GM23338 (cell line): Measurements from ENCODE around the gene TMTC2.

Experiments
- CREB1 ChIP-seq: fragments of 250-450 bp; sonication (Bioruptor Pico); IDR thresholded peaks from 2 replicates; pipeline ENCODE4 v1.5.0; 2020; ENCODE audit warnings: low read depth, mild to moderate bottlenecking, moderate library complexity
- EZH2 ChIP-seq: fragments of 200-600 bp; sonication (generic); IDR thresholded peaks from one replicate; pipeline ENCODE4 v1.8.0; 2017; ENCODE audit warnings: antibody characterized with exemption, mild to moderate bottlenecking, low read depth; ENCODE audit not compliant: unreplicated experiment
- EZH2phosphoT487 ChIP-seq: fragments of 200-600 bp; sonication (generic); IDR thresholded peaks from one replicate; pipeline ENCODE4 v1.8.1; 2018; ENCODE audit warnings: antibody characterized with exemption; ENCODE audit not compliant: unreplicated experiment
- JUNB ChIP-seq: IDR thresholded peaks from one replicate; pipeline ENCODE4 v1.6.1; 2016; ENCODE audit warnings: antibody characterized with exemption; ENCODE audit not compliant: unreplicated experiment
- NANOG ChIP-seq: IDR thresholded peaks from 2 replicates; pipeline ENCODE4 v1.6.1; 2016; ENCODE audit warnings: antibody characterized with exemption, borderline replicate concordance
- POLR2AphosphoS5 ChIP-seq: IDR thresholded peaks from 2 replicates; pipeline ENCODE4 v1.6.1; 2016; ENCODE audit warnings: antibody characterized with exemption, low read depth
- STAT1 ChIP-seq: IDR thresholded peaks from one replicate; pipeline ENCODE4 v1.6.1; 2016; ENCODE audit warnings: antibody characterized with exemption; ENCODE audit not compliant: unreplicated experiment
- ZNF114 ChIP-seq: fragments of 250-450 bp; sonication (Bioruptor Pico); IDR thresholded peaks from 2 replicates; pipeline ENCODE4 v1.5.0; 2020; ENCODE audit warnings: mild to moderate bottlenecking, moderate library complexity
- ZNF331 ChIP-seq: fragments of 250-450 bp; sonication (Bioruptor Pico); IDR thresholded peaks from 2 replicates; pipeline ENCODE4 v1.5.0; 2020; ENCODE audit warnings: low read depth, mild to moderate bottlenecking, moderate library complexity
- TF ChIP-seq, protein P1 (sequence below), 2 experiments: fragments of 200-600 bp in 1 of 2; sonication (generic) in 1 of 2; conservative IDR thresholded peaks; 2 replicates each; pipeline versions ENCODE4 v1.5.1 to v1.6.1; 2016 to 2017; ENCODE audit warnings: antibody characterized with exemption in 2 of 2, low read depth in 2 of 2, mild to moderate bottlenecking in 2 of 2, moderate library complexity in 1 of 2
- TF ChIP-seq, protein P2 (sequence below): IDR thresholded peaks from 2 replicates; pipeline ENCODE4 v1.6.1; 2016; ENCODE audit warnings: antibody characterized with exemption
- TF ChIP-seq, protein P3 (sequence below): IDR thresholded peaks from one replicate; pipeline ENCODE4 v1.6.1; 2018; ENCODE audit warnings: antibody characterized with exemption; ENCODE audit not compliant: unreplicated experiment

DNA sequence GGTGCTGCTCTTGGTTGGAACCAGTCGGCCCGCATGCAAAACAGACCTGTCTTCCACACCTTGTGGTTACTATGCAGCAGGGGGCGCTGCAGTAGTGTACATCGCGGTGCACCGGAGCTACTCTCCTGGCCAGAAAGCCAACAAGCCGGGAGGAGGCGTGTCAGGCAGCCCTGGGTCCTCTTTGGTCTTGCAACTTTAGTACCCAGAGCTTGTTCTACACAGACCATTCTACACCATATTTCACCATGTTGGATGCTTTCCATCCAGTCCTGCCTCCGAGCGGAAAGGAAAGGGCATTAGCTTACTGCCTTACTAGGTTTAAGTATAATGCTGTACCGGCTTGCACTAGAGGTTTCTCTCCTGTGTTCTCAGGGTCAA is 927 bp upstream of the TMTC2 start:
- TF ChIP-seq, protein P1, sequence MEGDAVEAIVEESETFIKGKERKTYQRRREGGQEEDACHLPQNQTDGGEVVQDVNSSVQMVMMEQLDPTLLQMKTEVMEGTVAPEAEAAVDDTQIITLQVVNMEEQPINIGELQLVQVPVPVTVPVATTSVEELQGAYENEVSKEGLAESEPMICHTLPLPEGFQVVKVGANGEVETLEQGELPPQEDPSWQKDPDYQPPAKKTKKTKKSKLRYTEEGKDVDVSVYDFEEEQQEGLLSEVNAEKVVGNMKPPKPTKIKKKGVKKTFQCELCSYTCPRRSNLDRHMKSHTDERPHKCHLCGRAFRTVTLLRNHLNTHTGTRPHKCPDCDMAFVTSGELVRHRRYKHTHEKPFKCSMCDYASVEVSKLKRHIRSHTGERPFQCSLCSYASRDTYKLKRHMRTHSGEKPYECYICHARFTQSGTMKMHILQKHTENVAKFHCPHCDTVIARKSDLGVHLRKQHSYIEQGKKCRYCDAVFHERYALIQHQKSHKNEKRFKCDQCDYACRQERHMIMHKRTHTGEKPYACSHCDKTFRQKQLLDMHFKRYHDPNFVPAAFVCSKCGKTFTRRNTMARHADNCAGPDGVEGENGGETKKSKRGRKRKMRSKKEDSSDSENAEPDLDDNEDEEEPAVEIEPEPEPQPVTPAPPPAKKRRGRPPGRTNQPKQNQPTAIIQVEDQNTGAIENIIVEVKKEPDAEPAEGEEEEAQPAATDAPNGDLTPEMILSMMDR (conservative IDR thresholded peaks at IDR 0.05; ENCODE audit: low read depth in 2 of 2), result peak; percentile 78 to 97
- no peak for TF ChIP-seq EZH2
- TF ChIP-seq, protein P2, sequence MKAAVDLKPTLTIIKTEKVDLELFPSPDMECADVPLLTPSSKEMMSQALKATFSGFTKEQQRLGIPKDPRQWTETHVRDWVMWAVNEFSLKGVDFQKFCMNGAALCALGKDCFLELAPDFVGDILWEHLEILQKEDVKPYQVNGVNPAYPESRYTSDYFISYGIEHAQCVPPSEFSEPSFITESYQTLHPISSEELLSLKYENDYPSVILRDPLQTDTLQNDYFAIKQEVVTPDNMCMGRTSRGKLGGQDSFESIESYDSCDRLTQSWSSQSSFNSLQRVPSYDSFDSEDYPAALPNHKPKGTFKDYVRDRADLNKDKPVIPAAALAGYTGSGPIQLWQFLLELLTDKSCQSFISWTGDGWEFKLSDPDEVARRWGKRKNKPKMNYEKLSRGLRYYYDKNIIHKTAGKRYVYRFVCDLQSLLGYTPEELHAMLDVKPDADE, result no peak
- TF ChIP-seq ZNF331 (CRISPR knock-in tag), result no peak
- no peak for TF ChIP-seq JUNB
- no peak for TF ChIP-seq POLR2AphosphoS5
- TF ChIP-seq CREB1 (CRISPR knock-in tag), result no peak
- TF ChIP-seq, protein P3, sequence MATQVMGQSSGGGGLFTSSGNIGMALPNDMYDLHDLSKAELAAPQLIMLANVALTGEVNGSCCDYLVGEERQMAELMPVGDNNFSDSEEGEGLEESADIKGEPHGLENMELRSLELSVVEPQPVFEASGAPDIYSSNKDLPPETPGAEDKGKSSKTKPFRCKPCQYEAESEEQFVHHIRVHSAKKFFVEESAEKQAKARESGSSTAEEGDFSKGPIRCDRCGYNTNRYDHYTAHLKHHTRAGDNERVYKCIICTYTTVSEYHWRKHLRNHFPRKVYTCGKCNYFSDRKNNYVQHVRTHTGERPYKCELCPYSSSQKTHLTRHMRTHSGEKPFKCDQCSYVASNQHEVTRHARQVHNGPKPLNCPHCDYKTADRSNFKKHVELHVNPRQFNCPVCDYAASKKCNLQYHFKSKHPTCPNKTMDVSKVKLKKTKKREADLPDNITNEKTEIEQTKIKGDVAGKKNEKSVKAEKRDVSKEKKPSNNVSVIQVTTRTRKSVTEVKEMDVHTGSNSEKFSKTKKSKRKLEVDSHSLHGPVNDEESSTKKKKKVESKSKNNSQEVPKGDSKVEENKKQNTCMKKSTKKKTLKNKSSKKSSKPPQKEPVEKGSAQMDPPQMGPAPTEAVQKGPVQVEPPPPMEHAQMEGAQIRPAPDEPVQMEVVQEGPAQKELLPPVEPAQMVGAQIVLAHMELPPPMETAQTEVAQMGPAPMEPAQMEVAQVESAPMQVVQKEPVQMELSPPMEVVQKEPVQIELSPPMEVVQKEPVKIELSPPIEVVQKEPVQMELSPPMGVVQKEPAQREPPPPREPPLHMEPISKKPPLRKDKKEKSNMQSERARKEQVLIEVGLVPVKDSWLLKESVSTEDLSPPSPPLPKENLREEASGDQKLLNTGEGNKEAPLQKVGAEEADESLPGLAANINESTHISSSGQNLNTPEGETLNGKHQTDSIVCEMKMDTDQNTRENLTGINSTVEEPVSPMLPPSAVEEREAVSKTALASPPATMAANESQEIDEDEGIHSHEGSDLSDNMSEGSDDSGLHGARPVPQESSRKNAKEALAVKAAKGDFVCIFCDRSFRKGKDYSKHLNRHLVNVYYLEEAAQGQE, result no peak
- TF ChIP-seq EZH2phosphoT487, result no peak
- no peak for TF ChIP-seq ZNF114
- no peak for TF ChIP-seq NANOG
- no peak for TF ChIP-seq STAT1
